H1 (cell line): ENCODE measurements around the gene CTBP2. TPM values are rescaled to one million over a fixed set of nuclear protein-coding genes. Genes with fewer than 3 reads are reported as not detected.

Source experiments
- CTCF ChIA-PET: fragments of 300-600 bp; sonication (Branson Sonifier 250); formaldehyde crosslinking; loops from one replicate; lab custom pipeline; 2021; ENCODE audit not compliant: partially characterized antibody; lab: Charles Lee
- POLR2A ChIA-PET: fragments of 300-600 bp; sonication (Branson Sonifier 250); formaldehyde crosslinking; loops from one replicate; lab custom pipeline; 2021; ENCODE audit warnings: inconsistent platforms; ENCODE audit not compliant: partially characterized antibody; lab: Charles Lee
- DNase-seq, 2 experiments: peaks; one replicate each; pipeline versions ENCODE4 v3.0.0 to v3.0.0-alpha.2; 2010 to 2022; ENCODE audit warnings: low spot score in 2 of 2, low read depth in 1 of 2, mixed read lengths in 1 of 2
- FAIRE-seq: peaks from 2 replicates; lab custom pipeline; 2011; peaks lifted over from hg19 to GRCh38; lab: Jason Lieb, UNC
- H2AFZ ChIP-seq: 2 replicates; pipeline ENCODE4 v1.8.1; 2012; ENCODE audit warnings: low read length, inconsistent platforms
- H2AK5ac ChIP-seq: 2 replicates; pipeline ENCODE4 v1.6.1; 2013; ENCODE audit warnings: low read depth, low read length
- H2BK120ac ChIP-seq: replicated peaks from 2 replicates; pipeline ENCODE3; 2013; ENCODE audit warnings: low read depth, low read length, inconsistent platforms
- H2BK12ac ChIP-seq: 2 replicates; pipeline ENCODE4 v1.6.1; 2013; ENCODE audit warnings: low read depth, low read length
- H2BK15ac ChIP-seq: 2 replicates; pipeline ENCODE4 v1.6.1; 2013; ENCODE audit warnings: low read length
- H2BK20ac ChIP-seq: 2 replicates; pipeline ENCODE4 v1.6.1; 2013; ENCODE audit warnings: low read length
- H2BK5ac ChIP-seq: 2 replicates; pipeline ENCODE4 v1.6.1; 2013; ENCODE audit warnings: low read depth, low read length
- H3K14ac ChIP-seq: 2 replicates; pipeline ENCODE4 v1.6.1; 2013; ENCODE audit warnings: inconsistent platforms; ENCODE audit not compliant: insufficient read length
- H3K18ac ChIP-seq: 2 replicates; pipeline ENCODE4 v1.6.1; 2013; ENCODE audit warnings: low read length; ENCODE audit errors: extremely low read depth
- H3K23ac ChIP-seq: 2 replicates; pipeline ENCODE4 v1.6.1; 2013; ENCODE audit warnings: inconsistent platforms; ENCODE audit not compliant: insufficient read length
- H3K23me2 ChIP-seq: 2 replicates; pipeline ENCODE4 v1.6.1; 2013; ENCODE audit warnings: low read depth, low read length
- H3K27ac ChIP-seq: 2 replicates; pipeline ENCODE4 v1.6.1; 2011; ENCODE audit warnings: low read depth, low read length, inconsistent platforms
- H3K27me3 ChIP-seq, 4 experiments: replicated peaks in 1 of 4; 1 replicate in 1 of 4; 2 replicates in 3 of 4; pipeline versions ENCODE4 v1.6.1 to v1.8.1; 2011 to 2013; ENCODE audit warnings: low read length in 3 of 4, mild to moderate bottlenecking in 3 of 4, inconsistent platforms in 2 of 4, mixed read lengths in 2 of 4, moderate library complexity in 1 of 4; ENCODE audit not compliant: control insufficient read depth in 3 of 4, insufficient read depth in 3 of 4; ENCODE audit errors: extremely low read depth in 1 of 4
- H3K36me3 ChIP-seq, 4 experiments: 2 replicates each; pipeline versions ENCODE4 v1.6.1 to v1.8.1; 2011 to 2013; ENCODE audit warnings: mild to moderate bottlenecking in 4 of 4, low read length in 3 of 4, moderate library complexity in 2 of 4, control low read depth in 1 of 4, inconsistent platforms in 1 of 4; ENCODE audit not compliant: insufficient read depth in 4 of 4, control insufficient read depth in 2 of 4
- H3K4ac ChIP-seq: replicated peaks from 2 replicates; pipeline ENCODE3; 2013; ENCODE audit warnings: low read length, low read depth, mixed read lengths, inconsistent platforms; ENCODE audit not compliant: insufficient read length
- H3K4me1 ChIP-seq, 4 experiments: replicated peaks in 1 of 4; 1 replicate in 1 of 4; 2 replicates in 3 of 4; pipeline versions ENCODE4 v1.6.1 to v1.8.1; 2011 to 2013; ENCODE audit warnings: low read length in 3 of 4, inconsistent platforms in 2 of 4, mixed read lengths in 1 of 4; ENCODE audit not compliant: insufficient read depth in 4 of 4, control insufficient read depth in 3 of 4
- H3K4me2 ChIP-seq, 2 experiments: 2 replicates each; pipeline versions ENCODE4 v1.6.1 to v1.8.1; 2011 to 2013; ENCODE audit warnings: low read depth in 2 of 2, low read length in 2 of 2, control low read depth in 1 of 2, inconsistent platforms in 1 of 2, mild to moderate bottlenecking in 1 of 2; ENCODE audit not compliant: insufficient read depth in 1 of 2
- H3K4me3 ChIP-seq, 4 experiments: fragments of 200-600, 300-600 bp in 1 of 4; sonication (generic), shearing (Covaris generic), sonication (Bioruptor Twin) in 1 of 4; 2 replicates each; pipeline versions ENCODE4 v1.5.1 to v1.8.1; 2011 to 2016; ENCODE audit warnings: low read length in 4 of 4, low read depth in 3 of 4, control low read depth in 2 of 4, inconsistent platforms in 2 of 4, mild to moderate bottlenecking in 2 of 4, mixed read lengths in 1 of 4, moderate library complexity in 1 of 4; ENCODE audit not compliant: insufficient read depth in 2 of 4; ENCODE audit errors: extremely low read depth in 1 of 4
- H3K56ac ChIP-seq: replicated peaks from 2 replicates; pipeline ENCODE3; 2013; ENCODE audit warnings: low read depth, mild to moderate bottlenecking, mixed read lengths, low read length, inconsistent platforms; ENCODE audit not compliant: insufficient read length
- H3K79me1 ChIP-seq: 2 replicates; pipeline ENCODE4 v1.6.1; 2013; ENCODE audit warnings: low read depth, low read length, control low read depth
- H3K79me2 ChIP-seq, 2 experiments: 2 replicates each; pipeline versions ENCODE4 v1.6.1 to v1.8.1; 2012 to 2013; ENCODE audit warnings: low read length in 2 of 2, mild to moderate bottlenecking in 2 of 2, inconsistent platforms in 1 of 2; ENCODE audit not compliant: insufficient read depth in 2 of 2, control insufficient read depth in 1 of 2
- H3K9ac ChIP-seq, 4 experiments: replicated peaks in 1 of 4; 1 replicate in 1 of 4; 2 replicates in 3 of 4; pipeline versions ENCODE4 v1.6.1 to v1.8.1; 2011 to 2013; ENCODE audit warnings: low read depth in 3 of 4, low read length in 3 of 4, control low read depth in 2 of 4, mild to moderate bottlenecking in 2 of 4, moderate library complexity in 2 of 4, inconsistent platforms in 1 of 4; ENCODE audit errors: extremely low read depth in 1 of 4
- H3K9me3 ChIP-seq, 2 experiments: 2 replicates each; pipeline versions ENCODE4 v1.6.1 to v1.8.1; 2012 to 2013; ENCODE audit warnings: mild to moderate bottlenecking in 2 of 2, moderate library complexity in 2 of 2, control low read depth in 1 of 2, inconsistent platforms in 1 of 2, low read depth in 1 of 2, low read length in 1 of 2, mixed read lengths in 1 of 2; ENCODE audit not compliant: insufficient read depth in 2 of 2
- H4K20me1 ChIP-seq, 2 experiments: replicated peaks in 1 of 2; 2 replicates each; pipeline versions ENCODE3 to v1.8.1; 2011 to 2013; ENCODE audit warnings: inconsistent platforms in 2 of 2, low read length in 2 of 2, mild to moderate bottlenecking in 1 of 2; ENCODE audit not compliant: insufficient read depth in 2 of 2, control insufficient read depth in 1 of 2
- H4K5ac ChIP-seq: 2 replicates; pipeline ENCODE4 v1.6.1; 2013; ENCODE audit warnings: low read length, low read depth, mixed read lengths, inconsistent platforms; ENCODE audit not compliant: insufficient read length
- H4K8ac ChIP-seq: 2 replicates; pipeline ENCODE4 v1.8.0; 2013; ENCODE audit warnings: mild to moderate bottlenecking, moderate library complexity, low read length, inconsistent platforms; ENCODE audit not compliant: insufficient read depth; ENCODE audit errors: extremely low read depth
- H4K91ac ChIP-seq: replicated peaks from 2 replicates; pipeline ENCODE3; 2013; ENCODE audit warnings: low read length, mixed read lengths, inconsistent platforms; ENCODE audit not compliant: insufficient read length
- E2F6 ChIP-seq: IDR thresholded peaks from 2 replicates; pipeline ENCODE4 v1.6.1; 2012; ENCODE audit warnings: inconsistent platforms
- GABPA ChIP-seq: IDR thresholded peaks from 2 replicates; pipeline ENCODE4 v1.6.1; 2011; ENCODE audit warnings: mild to moderate bottlenecking, low read length, moderate library complexity, borderline replicate concordance; ENCODE audit not compliant: insufficient read depth
- PHF8 ChIP-seq: fragments of 200-600 bp; sonication (generic); conservative IDR thresholded peaks from 2 replicates; pipeline ENCODE4 v1.7.1; 2012; ENCODE audit warnings: low read depth, mild to moderate bottlenecking, inconsistent platforms, low read length, moderate library complexity
- POLR2A ChIP-seq, 2 experiments: IDR thresholded peaks; 1 replicate in 1 of 2; 2 replicates in 1 of 2; pipeline ENCODE4 v1.6.1; 2011; ENCODE audit warnings: low read depth in 2 of 2, low read length in 2 of 2, mild to moderate bottlenecking in 2 of 2; ENCODE audit errors: control extremely low read depth in 1 of 2
- SP1 ChIP-seq: IDR thresholded peaks from 2 replicates; pipeline ENCODE4 v1.6.1; 2011; ENCODE audit warnings: low read depth, low read length
- SRF ChIP-seq: IDR thresholded peaks from 2 replicates; pipeline ENCODE4 v1.6.1; 2011; ENCODE audit warnings: mild to moderate bottlenecking, low read depth, low read length, moderate library complexity
- WGBS, 2 experiments: shearing (Covaris generic) in 1 of 2; methylation state at CpG; one replicate each; pipeline versions ENCODE4 v1.1.6 to v1.1.7; 2013 to 2015; ENCODE audit warnings: low lambda C conversion rate in 2 of 2, mixed read lengths in 2 of 2, inconsistent platforms in 1 of 2, low coverage in 1 of 2, missing lambda C conversion rate in 1 of 2; ENCODE audit not compliant: insufficient replicate concordance in 2 of 2, insufficient coverage in 1 of 2, insufficient read length in 1 of 2; ENCODE audit errors: extremely low coverage in 1 of 2, missing lambda C conversion rate in 1 of 2; 5-methylcytosine and 5-hydroxymethylcytosine counted together
- polyA plus RNA-seq, 7 experiments: library from polyadenylated mRNA; depleted of rRNA in 3 of 7; stranded (reverse) in 5 of 7; unstranded in 2 of 7; fragments of >200 nt in 5 of 7; fragments of 200-250 nt in 2 of 7; gene quantifications; 1 replicate in 5 of 7; 2 replicates in 1 of 7; 4 replicates in 1 of 7; pipeline versions ENCODE4 v1.2.1 to v1.2.3, GENCODE V29; 2011 to 2013; ENCODE audit warnings: missing spikeins in 2 of 7, mixed read lengths in 2 of 7
- total RNA-seq: library from RNA; stranded (reverse); fragmentation: NEBNext Ultra II Directional; extraction: Animal tissue kit (Norgen Biotek cat#: 25700); gene quantifications from 2 replicates; pipeline ENCODE4 v1.2.1, GENCODE V29; 2021

The CTBP2 gene
- total and polyA plus RNA-seq, 2 of the 8 experiments (the other 6 are each of a cell fraction or from before 2014, with no cell fraction given), result 208 to 221 TPM

GRCh38 chr10:125164421-125164820 lies 4.1 kb upstream of the CTBP2 start:
- H3K4ac ChIP-seq, result no peak overlapping the region
- peaks cover 9% of the 10 kb centered on the region; the same call in 1 of the 2 replicates for H3K23me2 ChIP-seq
- H4K91ac ChIP-seq, result no peak overlapping the region
- H3K56ac ChIP-seq, result no peak overlapping the region
- no peak overlapping the region for H3K4me2 ChIP-seq
- no peak overlapping the region for H2AFZ ChIP-seq
- no peaks in the 10 kb centered on the region for H3K9me3 ChIP-seq
- POLR2A ChIA-PET, result interaction anchor here (3.3 kb wide), 1 partner anchor 12 kb away, joined by 22 read pairs; no protein-coding TSS in a partner anchor
- no peak for FAIRE-seq
- no peak overlapping the region for H4K8ac ChIP-seq
- H3K14ac ChIP-seq, result no peak overlapping the region
- peaks cover 0 to 2% of the 10 kb centered on the region in 2 experiments for H4K20me1 ChIP-seq
- H3K18ac ChIP-seq, result no peak overlapping the region
- H3K36me3 ChIP-seq, result no peaks in the 10 kb centered on the region
- CTCF ChIA-PET, result no interaction called here
- H3K27ac ChIP-seq, result no peak overlapping the region
- no peak overlapping the region for H4K5ac ChIP-seq
- H2BK120ac ChIP-seq, result no peak overlapping the region
- H2BK5ac ChIP-seq, result no peak overlapping the region
- no peak overlapping the region for H3K9ac ChIP-seq
- H3K4me3 ChIP-seq, result no peak overlapping the region
- no peak overlapping the region for H3K23ac ChIP-seq
- TF ChIP-seq POLR2A (IDR thresholded peaks at IDR 0.05; ENCODE audit: control extremely low read depth in 1 of 2, low read depth in 2 of 2, low read length in 2 of 2), result no peak
- no peak for TF ChIP-seq GABPA
- no peak for TF ChIP-seq SP1
- TF ChIP-seq PHF8, result no peak
- no peak for TF ChIP-seq E2F6
- TF ChIP-seq SRF, result no peak
- no peak for DNase-seq
- peaks cover 5 to 12% of the 10 kb centered on the region in 2 experiments; a peak in 2 of 4 replicates for H3K79me2 ChIP-seq
- 95% methylated on average over 9 of the region's 10 CpGs; no CpG with 5 or more reads in 1 of the 2 experiments for WGBS, 2 experiments
- no peaks in the 10 kb centered on the region for H3K79me1 ChIP-seq
- no peak overlapping the region for H2BK15ac ChIP-seq
- no peaks in the 10 kb centered on the region for H3K27me3 ChIP-seq
- H2AK5ac ChIP-seq, result no peak overlapping the region
- peaks cover 0 to 7% (median 3%) of the 10 kb centered on the region in 4 experiments; a peak in 4 of 7 replicates for H3K4me1 ChIP-seq
- no peak overlapping the region for H2BK12ac ChIP-seq
- no peak overlapping the region for H2BK20ac ChIP-seq
